Right lobe of liver (tissue), 4 donors: ENCODE data around the gene KDM4C.

ENCODE experiments used
- CTCF ChIP-seq, 4 donors: fragments of 200-600 bp in 3 of 4; fragments of 450-650 bp in 1 of 4; IDR thresholded peaks; one replicate each; pipeline versions ENCODE4 v1.5.1 to v1.8.0; 2016 to 2022; ENCODE audit warnings: antibody characterized with exemption in 4 of 4, mild to moderate bottlenecking in 2 of 4
- POLR2A ChIP-seq: fragments of 450-650 bp; IDR thresholded peaks from one replicate; pipeline ENCODE4 v1.6.1; 2017; ENCODE audit warnings: antibody characterized with exemption, mild to moderate bottlenecking
- donor health status: DM: no; HTN: no; CAD: no.
- donor health status: DM: no; HTN: no; CAD: no.
- donor health status: DM: no; HTN: yes; CAD: no.

GRCh38 chr9:6822696-6823095, 64.9 kb downstream of the KDM4C start:
- TF ChIP-seq POLR2A (no peak), CTCF (IDR thresholded peaks at IDR 0.05) (no peak)
